ENCODE measurements around the gene CRIM1. TPM values are rescaled to one million over a fixed set of nuclear protein-coding genes. Genes with fewer than 3 reads are reported as not detected.

Gene CRIM1
- total RNA-seq, 2 experiments from 2014 or later: 11.8 to 12.6 TPM

- Mint-ChIP-seq H3K4me1 (peaks cover 24% of the 10 kb centered on the region), H3K36me3 (peaks cover 11% of the 10 kb centered on the region), H3K4me3 (no peak overlapping the region), H3K9me3 (no peaks in the 10 kb centered on the region), H3K27ac (peak overlapping the region; percentile 39), H3K27me3 (peaks cover 9% of the 10 kb centered on the region)
- DNase-seq: no peak
These were observed 19.0 kb downstream of the CRIM1 start for GRCh38 chr2:36374585-36374984.

- H3K9me3 Mint-ChIP-seq: no peaks in the 10 kb centered on the region
- H3K4me3 Mint-ChIP-seq: no peak overlapping the region
- DNase-seq: no peak
- H3K4me1 Mint-ChIP-seq: peaks cover 25% of the 10 kb centered on the region
- no peak overlapping the region for H3K27ac Mint-ChIP-seq
- peaks cover 9% of the 10 kb centered on the region for H3K27me3 Mint-ChIP-seq
- H3K36me3 Mint-ChIP-seq: peaks cover 9% of the 10 kb centered on the region
These were observed 20.8 kb downstream of the CRIM1 start for GRCh38 chr2:36376319-36376765.

- peaks cover 9% of the 10 kb centered on the region for H3K27me3 Mint-ChIP-seq
- H3K4me1 Mint-ChIP-seq: peaks cover 21% of the 10 kb centered on the region
- no peak overlapping the region for H3K27ac Mint-ChIP-seq
- no peaks in the 10 kb centered on the region for H3K9me3 Mint-ChIP-seq
- no peak overlapping the region for H3K4me3 Mint-ChIP-seq
- DNase-seq: no peak
- H3K36me3 Mint-ChIP-seq: peaks cover 9% of the 10 kb centered on the region
These were observed 21.6 kb downstream of the CRIM1 start for GRCh38 chr2:36376992-36377738.

- DNase-seq: no peak
- H3K36me3 Mint-ChIP-seq: peaks cover 5% of the 10 kb centered on the region
- H3K27ac Mint-ChIP-seq: no peak overlapping the region
- H3K4me1 Mint-ChIP-seq: peaks cover 11% of the 10 kb centered on the region
- no peak overlapping the region for H3K4me3 Mint-ChIP-seq
- no peaks in the 10 kb centered on the region for H3K9me3 Mint-ChIP-seq
- H3K27me3 Mint-ChIP-seq: peaks cover 5% of the 10 kb centered on the region
These were observed 24.3 kb downstream of the CRIM1 start for GRCh38 chr2:36379710-36380448.

- no peak overlapping the region for H3K27ac Mint-ChIP-seq
- DNase-seq: no peak
- peaks cover 11% of the 10 kb centered on the region for H3K4me1 Mint-ChIP-seq
- H3K4me3 Mint-ChIP-seq: no peak overlapping the region
- H3K36me3 Mint-ChIP-seq: peaks cover 5% of the 10 kb centered on the region
- peaks cover 5% of the 10 kb centered on the region for H3K27me3 Mint-ChIP-seq
- no peaks in the 10 kb centered on the region for H3K9me3 Mint-ChIP-seq
These were observed 25.3 kb downstream of the CRIM1 start for GRCh38 chr2:36380624-36381481.

- H3K9me3 Mint-ChIP-seq: no peaks in the 10 kb centered on the region
- peaks cover 13% of the 10 kb centered on the region for H3K4me1 Mint-ChIP-seq
- H3K4me3 Mint-ChIP-seq: no peak overlapping the region
- no peak overlapping the region for H3K27ac Mint-ChIP-seq
- peaks cover 5% of the 10 kb centered on the region for H3K27me3 Mint-ChIP-seq
- H3K36me3 Mint-ChIP-seq: peaks cover 5% of the 10 kb centered on the region
- no peak for DNase-seq
These were observed 26.4 kb downstream of the CRIM1 start for GRCh38 chr2:36381993-36382392.

GRCh38 chr2:36382472-36382871, 26.9 kb downstream of the CRIM1 start:
- Mint-ChIP-seq H3K4me3 (no peak overlapping the region), H3K27ac (no peak overlapping the region), H3K36me3 (peaks cover 5% of the 10 kb centered on the region), H3K9me3 (no peaks in the 10 kb centered on the region), H3K27me3 (peaks cover 5% of the 10 kb centered on the region), H3K4me1 (peaks cover 18% of the 10 kb centered on the region)
- DNase-seq: no peak

- Mint-ChIP-seq H3K9me3 (no peaks in the 10 kb centered on the region), H3K36me3 (peaks cover 4% of the 10 kb centered on the region)
These were observed 28.1 kb downstream of the CRIM1 start for GRCh38 chr2:36383726-36384125.

GRCh38 chr2:36384454-36384853, 28.9 kb downstream of the CRIM1 start:
- Mint-ChIP-seq H3K27ac (no peak overlapping the region), H3K9me3 (no peaks in the 10 kb centered on the region), H3K4me3 (no peak overlapping the region), H3K36me3 (no peaks in the 10 kb centered on the region), H3K4me1 (peaks cover 16% of the 10 kb centered on the region), H3K27me3 (no peaks in the 10 kb centered on the region)
- no peak for DNase-seq

More at GRCh38 chr2:36383726-36384125, 28.1 kb downstream of the CRIM1 start:
- no peak for DNase-seq
- H3K4me3 Mint-ChIP-seq: no peak overlapping the region
- H3K4me1 Mint-ChIP-seq: peaks cover 21% of the 10 kb centered on the region
- no peak overlapping the region for H3K27ac Mint-ChIP-seq
- no peaks in the 10 kb centered on the region for H3K27me3 Mint-ChIP-seq

GRCh38 chr2:36385603-36386002, 30.0 kb downstream of the CRIM1 start:
- Mint-ChIP-seq H3K4me1 (peaks cover 10% of the 10 kb centered on the region), H3K27ac (no peak overlapping the region), H3K9me3 (no peaks in the 10 kb centered on the region), H3K27me3 (no peaks in the 10 kb centered on the region), H3K4me3 (no peak overlapping the region), H3K36me3 (no peaks in the 10 kb centered on the region)
- no peak for DNase-seq

- Mint-ChIP-seq H3K4me1 (peaks cover 10% of the 10 kb centered on the region), H3K36me3 (no peaks in the 10 kb centered on the region), H3K9me3 (no peaks in the 10 kb centered on the region), H3K27ac (no peak overlapping the region), H3K4me3 (no peak overlapping the region), H3K27me3 (no peaks in the 10 kb centered on the region)
- no peak for DNase-seq
These were observed 31.8 kb downstream of the CRIM1 start for GRCh38 chr2:36387258-36387916.

- H3K36me3 Mint-ChIP-seq: no peaks in the 10 kb centered on the region
- H3K27ac Mint-ChIP-seq: no peak overlapping the region
- no peak overlapping the region for H3K4me3 Mint-ChIP-seq
- H3K4me1 Mint-ChIP-seq: peaks cover 10% of the 10 kb centered on the region
- H3K27me3 Mint-ChIP-seq: no peaks in the 10 kb centered on the region
- no peaks in the 10 kb centered on the region for H3K9me3 Mint-ChIP-seq
- DNase-seq: no peak
These were observed 32.9 kb downstream of the CRIM1 start for GRCh38 chr2:36388472-36388871.

GRCh38 chr2:36389091-36389564, 33.5 kb downstream of the CRIM1 start:
- Mint-ChIP-seq H3K27ac (no peak overlapping the region), H3K27me3 (no peaks in the 10 kb centered on the region), H3K36me3 (no peaks in the 10 kb centered on the region), H3K4me3 (no peak overlapping the region), H3K9me3 (no peaks in the 10 kb centered on the region), H3K4me1 (peaks cover 10% of the 10 kb centered on the region)
- no peak for DNase-seq

- Mint-ChIP-seq H3K4me3 (no peak overlapping the region), H3K4me1 (peaks cover 10% of the 10 kb centered on the region), H3K27ac (no peak overlapping the region), H3K9me3 (no peaks in the 10 kb centered on the region), H3K36me3 (no peaks in the 10 kb centered on the region), H3K27me3 (no peaks in the 10 kb centered on the region)
- DNase-seq: no peak
These were observed 34.0 kb downstream of the CRIM1 start for GRCh38 chr2:36389577-36389976.
